BLaER1 (cell line): Measurements from ENCODE around the gene NOTCH2.

Experiments used
- H3K27ac ChIP-seq: shearing (Covaris generic); formaldehyde crosslinking; 2 replicates; pipeline ENCODE4 v1.8.1; 2022
- H3K27me3 ChIP-seq: shearing (Covaris generic); formaldehyde crosslinking; 2 replicates; pipeline ENCODE4 v1.8.1; 2022
- H3K36me3 ChIP-seq: shearing (Covaris generic); formaldehyde crosslinking; 2 replicates; pipeline ENCODE4 v1.8.1; 2022
- H3K4me1 ChIP-seq: shearing (Covaris generic); formaldehyde crosslinking; 2 replicates; pipeline ENCODE4 v1.8.1; 2022
- H3K4me2 ChIP-seq: shearing (Covaris generic); formaldehyde crosslinking; 2 replicates; pipeline ENCODE4 v1.8.1; 2022
- H3K4me3 ChIP-seq: shearing (Covaris generic); formaldehyde crosslinking; 2 replicates; pipeline ENCODE4 v1.8.1; 2022
- H3K9ac ChIP-seq: shearing (Covaris generic); formaldehyde crosslinking; 2 replicates; pipeline ENCODE4 v1.8.1; 2022
- H3K9me3 ChIP-seq: shearing (Covaris generic); formaldehyde crosslinking; 2 replicates; pipeline ENCODE4 v1.8.1; 2022
- H4K20me1 ChIP-seq: shearing (Covaris generic); formaldehyde crosslinking; 2 replicates; pipeline ENCODE4 v1.8.1; 2022
- Cebpa-rat ChIP-seq: shearing (Covaris generic); IDR thresholded peaks from 2 replicates; pipeline ENCODE4 v1.8.1; 2022

The NOTCH2 gene

GRCh38 chr1:119960501-119960900 is 109.0 kb downstream of the NOTCH2 start:
- H3K27ac ChIP-seq: no peak overlapping the region

DNA sequence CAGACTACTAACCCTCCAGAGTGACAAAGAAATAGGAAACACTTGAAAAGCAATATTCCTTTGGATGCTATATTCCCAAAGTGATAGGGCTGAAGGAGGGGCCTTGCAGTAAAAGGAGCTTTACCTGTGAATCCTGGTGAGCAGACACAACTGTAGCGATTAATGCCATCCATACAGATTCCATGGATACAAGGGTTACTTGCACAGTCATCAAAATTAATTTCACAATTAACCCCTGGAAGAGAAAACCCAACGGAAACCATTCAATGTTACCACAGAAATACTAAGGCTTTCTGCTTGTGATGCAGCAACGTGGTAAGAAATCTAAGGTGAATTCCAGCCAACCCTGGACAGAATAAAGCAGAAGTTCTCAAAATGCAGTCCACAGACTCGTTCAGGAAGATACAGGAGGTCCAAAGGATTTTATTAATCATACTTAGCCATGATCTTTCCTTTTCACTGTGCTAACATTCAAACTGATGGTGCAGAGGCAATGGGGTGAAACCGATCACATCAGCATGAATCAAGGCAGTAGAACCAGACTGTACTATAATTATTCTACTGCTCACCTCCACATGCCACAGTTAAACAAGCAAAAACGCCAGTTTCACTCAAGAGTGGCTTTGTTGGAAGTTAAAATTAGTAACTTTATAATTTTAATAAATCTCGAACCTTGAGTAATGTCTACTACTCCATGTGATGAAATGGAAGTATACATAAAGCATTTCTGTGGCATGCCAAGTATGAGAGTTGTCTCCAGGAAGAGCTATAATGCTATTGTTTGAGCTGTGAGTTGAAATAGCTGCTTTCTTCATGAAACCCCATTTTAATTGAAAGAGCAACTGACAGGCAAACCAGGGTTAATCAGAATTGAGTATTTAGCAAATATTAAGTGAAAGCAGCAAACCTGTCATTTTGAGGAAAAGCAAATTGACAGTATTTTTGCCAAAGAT is 109.9 kb downstream of the NOTCH2 start:
- Histone ChIP-seq H4K20me1 (peaks cover 39% of the 10 kb centered on the region), H3K27ac (no peak overlapping the region), H3K27me3 (no peaks in the 10 kb centered on the region), H3K9me3 (no peaks in the 10 kb centered on the region), H3K4me1 (peaks cover 52% of the 10 kb centered on the region), H3K36me3 (peaks cover 60% of the 10 kb centered on the region), H3K4me2 (peak overlapping the region; percentile 39), H3K9ac (no peak overlapping the region), H3K4me3 (no peak overlapping the region)
- TF ChIP-seq Cebpa-rat: no peak

More at GRCh38 chr1:119960501-119960900, 109.0 kb downstream of the NOTCH2 start:
- 0 out of 2 replicates have a peak overlapping the region, but pooled peaks have one; percentile 20 for H3K4me2 ChIP-seq
- no peaks in the 10 kb centered on the region for H3K9me3 ChIP-seq
- no peaks in the 10 kb centered on the region for H3K27me3 ChIP-seq
- H3K4me1 ChIP-seq: peaks cover 52% of the 10 kb centered on the region
- H3K36me3 ChIP-seq: peaks cover 61% of the 10 kb centered on the region
- no peak overlapping the region for H3K9ac ChIP-seq
- peaks cover 30% of the 10 kb centered on the region for H4K20me1 ChIP-seq
- no peak overlapping the region for H3K4me3 ChIP-seq
- no peak for TF ChIP-seq Cebpa-rat

DNA sequence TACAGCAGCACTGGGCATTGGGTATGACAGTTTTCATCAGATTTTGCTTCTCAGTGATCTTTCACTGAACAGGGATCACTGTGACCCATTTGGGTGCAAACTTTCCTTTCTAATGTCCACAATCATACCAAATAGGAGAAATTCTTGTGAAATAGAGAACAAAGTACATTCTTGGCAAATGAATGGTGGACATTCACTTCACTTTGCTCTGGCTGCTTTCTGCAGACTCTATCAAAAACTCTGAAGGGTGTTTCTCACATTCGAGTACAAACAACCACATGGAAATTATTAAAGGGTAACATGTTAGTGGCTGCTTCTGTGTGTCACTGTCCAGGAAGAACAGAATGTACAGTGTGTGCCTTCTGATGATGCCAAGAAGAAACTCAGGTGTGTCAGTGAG is 111.2 kb downstream of the NOTCH2 start:
- Histone ChIP-seq H3K9ac (no peak overlapping the region), H3K9me3 (no peaks in the 10 kb centered on the region), H3K4me3 (no peak overlapping the region), H3K27ac (no peak overlapping the region), H3K36me3 (peaks cover 64% of the 10 kb centered on the region), H3K27me3 (no peaks in the 10 kb centered on the region), H3K4me1 (peaks cover 52% of the 10 kb centered on the region), H3K4me2 (peak overlapping the region; percentile 82), H4K20me1 (peaks cover 40% of the 10 kb centered on the region)
- TF ChIP-seq Cebpa-rat: no peak

DNA sequence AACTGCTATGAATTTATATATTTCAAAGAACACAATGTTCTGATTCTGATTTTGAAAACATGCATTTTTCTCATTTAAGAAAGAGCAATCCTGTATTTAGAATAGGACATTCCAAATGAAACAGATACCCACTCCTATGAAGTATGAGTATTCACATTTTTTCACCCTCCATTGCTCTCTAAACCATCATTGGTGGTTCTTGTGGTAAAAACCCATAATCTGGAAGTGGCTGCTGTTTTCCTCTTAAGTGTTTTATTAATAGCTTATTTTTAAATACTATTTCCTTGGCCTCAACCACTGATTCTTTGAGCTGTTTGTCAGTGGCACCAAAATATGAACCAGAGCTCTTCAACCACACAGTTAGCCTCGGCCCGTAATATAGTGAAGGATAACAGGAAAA is 113.2 kb downstream of the NOTCH2 start:
- H3K36me3 ChIP-seq: peaks cover 64% of the 10 kb centered on the region
- H3K27ac ChIP-seq: no peak overlapping the region
- H3K4me3 ChIP-seq: no peak overlapping the region
- H3K9ac ChIP-seq: no peak overlapping the region; the same call in 1 of the 2 replicates
- no peaks in the 10 kb centered on the region for H3K9me3 ChIP-seq
- no peak for TF ChIP-seq Cebpa-rat
- H3K4me2 ChIP-seq: peak overlapping the region; percentile 82
- no peaks in the 10 kb centered on the region for H3K27me3 ChIP-seq
- H4K20me1 ChIP-seq: peaks cover 40% of the 10 kb centered on the region
- H3K4me1 ChIP-seq: peaks cover 52% of the 10 kb centered on the region

GRCh38 chr1:119954476-119955422 is 114.7 kb downstream of the NOTCH2 start:
- Histone ChIP-seq H3K36me3 (peaks cover 73% of the 10 kb centered on the region), H3K4me2 (no peak overlapping the region), H3K4me3 (no peak overlapping the region), H3K27ac (no peak overlapping the region), H3K27me3 (no peaks in the 10 kb centered on the region), H3K9me3 (no peaks in the 10 kb centered on the region), H4K20me1 (peaks cover 37% of the 10 kb centered on the region), H3K4me1 (peaks cover 36% of the 10 kb centered on the region), H3K9ac (no peak overlapping the region)
- TF ChIP-seq Cebpa-rat: no peak

DNA sequence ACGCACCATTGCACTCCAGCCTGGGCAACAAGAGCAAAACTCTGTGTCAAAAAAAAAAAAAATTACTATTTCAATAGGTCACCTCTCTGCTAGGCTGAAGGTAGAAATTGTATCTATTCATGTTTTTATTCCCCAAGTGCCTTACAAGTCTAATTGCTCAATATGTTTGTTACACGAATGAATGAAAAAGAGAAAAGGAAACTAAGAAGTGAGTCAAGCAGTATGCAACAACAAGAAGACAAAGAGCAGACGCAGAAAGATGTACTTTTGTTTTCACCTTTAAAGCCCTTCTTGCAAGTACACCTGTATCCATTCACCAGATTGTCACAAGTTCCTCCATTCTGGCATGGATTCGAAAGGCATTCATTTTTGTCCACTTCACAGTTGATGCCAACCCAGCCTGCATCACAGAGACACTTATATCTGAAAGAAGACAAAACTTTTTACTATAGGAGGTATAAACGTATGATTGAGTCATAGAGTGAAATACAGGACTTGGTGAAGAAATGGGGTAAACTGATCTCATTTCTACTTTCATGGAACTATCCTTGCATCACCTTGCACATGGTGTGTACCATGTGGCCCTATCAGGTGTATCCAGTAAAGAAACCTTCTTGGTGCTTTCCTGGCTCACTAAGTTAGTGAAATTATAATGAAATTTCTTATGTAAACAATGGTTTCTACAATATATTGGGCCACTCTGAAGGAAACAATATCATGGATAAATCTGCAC is 116.0 kb downstream of the NOTCH2 start:
- Histone ChIP-seq H3K4me3 (no peak overlapping the region), H3K36me3 (peaks cover 75% of the 10 kb centered on the region), H4K20me1 (peaks cover 30% of the 10 kb centered on the region), H3K9ac (no peak overlapping the region), H3K27ac (no peak overlapping the region), H3K4me2 (no peak overlapping the region), H3K4me1 (peaks cover 23% of the 10 kb centered on the region), H3K27me3 (no peaks in the 10 kb centered on the region), H3K9me3 (no peaks in the 10 kb centered on the region)
- TF ChIP-seq Cebpa-rat: no peak

DNA sequence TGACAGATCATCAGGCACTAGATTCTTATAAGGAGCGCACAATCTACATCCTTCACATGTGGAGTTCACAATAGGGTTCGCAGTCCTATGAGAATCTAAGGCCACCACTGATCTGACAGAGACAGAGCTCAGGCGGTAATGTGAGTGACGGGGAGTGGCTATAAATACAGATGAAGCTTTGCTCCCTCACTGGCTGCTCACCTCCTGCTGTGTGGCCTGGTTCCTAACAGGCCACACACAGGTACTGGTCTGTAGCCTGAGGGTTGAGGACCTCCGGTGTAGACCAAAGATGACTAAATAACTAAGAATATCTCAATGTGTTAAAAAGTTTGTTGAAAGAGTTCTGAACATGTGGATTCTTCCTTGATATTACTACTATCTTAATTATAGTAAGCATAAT is 117.0 kb downstream of the NOTCH2 start:
- Histone ChIP-seq H4K20me1 (peaks cover 30% of the 10 kb centered on the region), H3K4me1 (peaks cover 14% of the 10 kb centered on the region), H3K9ac (no peak overlapping the region), H3K36me3 (peaks cover 74% of the 10 kb centered on the region), H3K27me3 (no peaks in the 10 kb centered on the region), H3K27ac (no peak overlapping the region), H3K4me2 (no peak overlapping the region), H3K9me3 (no peaks in the 10 kb centered on the region), H3K4me3 (no peak overlapping the region)
- no peak for TF ChIP-seq Cebpa-rat

- H3K27ac ChIP-seq: no peak overlapping the region
- H3K9ac ChIP-seq: no peak overlapping the region
- no peaks in the 10 kb centered on the region for H4K20me1 ChIP-seq
- no peaks in the 10 kb centered on the region for H3K27me3 ChIP-seq
- H3K9me3 ChIP-seq: 0 out of 2 replicates have a peak, but pooled peaks cover 5% of the 10 kb centered on the region
- H3K4me1 ChIP-seq: 0 out of 2 replicates have a peak, but pooled peaks cover under 1% of the 10 kb centered on the region
- no peak overlapping the region for H3K4me3 ChIP-seq
- TF ChIP-seq Cebpa-rat: no peak
- H3K4me2 ChIP-seq: no peak overlapping the region
- peaks cover 55% of the 10 kb centered on the region for H3K36me3 ChIP-seq
Measured at GRCh38 chr1:119948342-119949214, 120.9 kb downstream of the NOTCH2 start.
